LNCAP (cell line): ENCODE results near the gene CDH13.

ENCODE experiments used
- TF ChIP-seq, protein P1 (sequence below): fragments of 450-650 bp; IDR thresholded peaks from 2 replicates; pipeline ENCODE4 v1.5.1; 2017; ENCODE audit warnings: mild to moderate bottlenecking

The CDH13 gene

GRCh38 chr16:83464991-83465390 lies 838.2 kb downstream of the CDH13 start:
- TF ChIP-seq, protein P1, sequence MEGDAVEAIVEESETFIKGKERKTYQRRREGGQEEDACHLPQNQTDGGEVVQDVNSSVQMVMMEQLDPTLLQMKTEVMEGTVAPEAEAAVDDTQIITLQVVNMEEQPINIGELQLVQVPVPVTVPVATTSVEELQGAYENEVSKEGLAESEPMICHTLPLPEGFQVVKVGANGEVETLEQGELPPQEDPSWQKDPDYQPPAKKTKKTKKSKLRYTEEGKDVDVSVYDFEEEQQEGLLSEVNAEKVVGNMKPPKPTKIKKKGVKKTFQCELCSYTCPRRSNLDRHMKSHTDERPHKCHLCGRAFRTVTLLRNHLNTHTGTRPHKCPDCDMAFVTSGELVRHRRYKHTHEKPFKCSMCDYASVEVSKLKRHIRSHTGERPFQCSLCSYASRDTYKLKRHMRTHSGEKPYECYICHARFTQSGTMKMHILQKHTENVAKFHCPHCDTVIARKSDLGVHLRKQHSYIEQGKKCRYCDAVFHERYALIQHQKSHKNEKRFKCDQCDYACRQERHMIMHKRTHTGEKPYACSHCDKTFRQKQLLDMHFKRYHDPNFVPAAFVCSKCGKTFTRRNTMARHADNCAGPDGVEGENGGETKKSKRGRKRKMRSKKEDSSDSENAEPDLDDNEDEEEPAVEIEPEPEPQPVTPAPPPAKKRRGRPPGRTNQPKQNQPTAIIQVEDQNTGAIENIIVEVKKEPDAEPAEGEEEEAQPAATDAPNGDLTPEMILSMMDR: no peak

GRCh38 chr16:83470416-83470815 lies 843.6 kb downstream of the CDH13 start:
- TF ChIP-seq, protein P1: no peak

DNA sequence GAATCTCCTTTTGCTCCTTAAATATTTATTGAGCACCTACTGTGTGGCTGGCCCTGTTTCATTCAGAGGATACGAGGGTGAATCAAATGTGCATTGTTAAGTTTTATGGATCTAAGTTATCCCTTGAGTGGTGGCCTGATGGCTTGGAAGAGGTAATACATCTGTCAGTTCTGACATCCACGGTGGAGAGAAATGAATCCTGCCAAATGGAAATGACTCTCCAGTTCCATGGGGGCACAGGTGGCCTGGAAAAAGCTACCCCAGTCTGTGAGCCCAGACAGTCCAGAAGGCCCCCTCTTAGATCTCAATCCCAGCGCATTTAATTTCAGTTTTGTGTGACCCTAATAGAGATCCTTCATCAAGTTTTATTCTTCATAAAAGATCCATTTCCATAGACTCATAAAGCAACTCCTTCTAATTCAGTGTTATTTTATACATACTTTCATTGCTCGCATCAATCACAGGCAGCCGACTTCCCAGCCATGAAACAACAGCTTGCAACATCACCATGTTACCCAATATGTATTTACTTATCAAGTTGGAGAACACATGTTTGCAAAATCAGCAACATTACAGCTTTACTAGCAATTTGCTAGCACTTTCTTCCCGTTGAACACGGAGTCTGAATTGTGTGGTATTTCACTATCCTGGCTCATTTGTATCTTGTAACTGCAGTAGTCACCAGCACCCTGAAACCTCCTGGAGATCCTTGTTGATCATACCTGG lies 846.2 kb downstream of the CDH13 start:
- TF ChIP-seq, protein P1: no peak

DNA sequence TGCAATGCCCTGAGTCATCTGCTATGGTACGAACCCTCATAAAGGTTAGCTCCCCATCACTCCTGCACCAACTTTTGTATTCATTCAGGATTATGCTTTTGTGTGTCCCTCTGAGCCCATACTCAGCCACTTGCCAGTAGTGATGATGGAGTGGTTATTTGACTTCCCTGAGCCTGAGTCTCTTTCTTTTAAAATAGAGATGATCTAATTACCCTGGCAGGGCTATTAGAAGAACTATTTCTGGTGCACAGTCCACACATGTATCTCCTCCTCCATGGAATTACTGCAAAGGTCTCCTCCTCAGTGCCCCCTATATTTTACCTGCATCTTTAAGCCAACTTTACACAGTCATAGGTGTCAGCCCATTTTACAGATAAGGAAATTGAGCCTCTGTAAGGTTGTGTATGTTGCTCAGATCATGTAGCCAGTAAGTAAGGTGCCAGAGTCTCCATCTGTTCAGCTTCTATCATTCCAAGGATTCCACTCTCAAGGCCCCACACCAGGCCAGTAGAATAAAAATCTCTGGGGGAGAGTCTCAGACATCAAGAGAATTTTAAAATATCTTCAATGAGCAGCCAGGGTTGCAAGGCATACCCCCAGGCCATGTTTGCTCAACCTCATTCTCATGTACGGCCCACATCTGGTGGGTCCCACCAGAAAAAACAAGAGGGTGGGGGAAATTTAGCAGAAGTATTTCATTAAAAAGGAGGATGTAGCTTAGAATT lies 847.3 kb downstream of the CDH13 start:
- TF ChIP-seq, protein P1: no peak

GRCh38 chr16:83475108-83475507 lies 848.3 kb downstream of the CDH13 start:
- TF ChIP-seq, protein P1: no peak

- TF ChIP-seq, protein P1: no peak
Measured at GRCh38 chr16:83481589-83481988, 854.8 kb downstream of the CDH13 start.

- TF ChIP-seq, protein P1: no peak
Measured at GRCh38 chr16:83482545-83483162, 855.9 kb downstream of the CDH13 start.
